Measurements from ENCODE around the gene G3BP2. TPM values are rescaled to one million over a fixed set of nuclear protein-coding genes. Genes with fewer than 3 reads are reported as not detected.
A peak's percentile ranks its signal among the peaks of the same experiment; 100 is the strongest.

The G3BP2 gene
- total and polyA plus RNA-seq, 2 donors (not counting 1 experiment from before 2014, with no cell fraction given): 33.0 to 154 TPM

GRCh38 chr4:75662626-75663025 lies 10.6 kb downstream of the G3BP2 start:
- Histone ChIP-seq H3K36me3 (replicated peaks in 1 of 2; ENCODE audit: control extremely low read depth in 1 of 2, control insufficient read depth in 1 of 2, extremely low read depth in 1 of 2, insufficient read depth in 2 of 2, low read length in 1 of 2) (peaks cover 0 to 50% of the 10 kb centered on the region in 2 experiments), H3K27ac (ENCODE audit: low read length in 2 of 2) (peak overlapping the region in 1 of 2 donors; percentile 1), H3K9me3 (ENCODE audit: control extremely low read depth in 1 of 3, control insufficient read depth in 2 of 3, insufficient read depth in 1 of 3, low read length in 2 of 3) (no peaks in the 10 kb centered on the region), H3K4me1 (ENCODE audit: control insufficient read depth in 2 of 2, insufficient read depth in 2 of 2, low read length in 2 of 2) (peaks cover 7 to 12% of the 10 kb centered on the region in 2 donors), H2AFZ (ENCODE audit: insufficient read depth, low read depth, low read length, poor library complexity, severe bottlenecking) (no peak overlapping the region), H4K20me1 (ENCODE audit: control insufficient read depth, insufficient read depth, low read length, poor library complexity, severe bottlenecking) (peaks cover 71% of the 10 kb centered on the region), H3K79me2 (ENCODE audit: control insufficient read depth, insufficient read depth, low read length) (peaks cover 83% of the 10 kb centered on the region), H3K4me2 (replicated peaks; ENCODE audit: low read depth, low read length, poor library complexity, severe bottlenecking) (no peak overlapping the region), H3K4me3 (ENCODE audit: control extremely low read depth in 1 of 5, extremely low read depth in 1 of 5, insufficient read depth in 1 of 5, low read depth in 2 of 5, low read length in 4 of 5) (no peak overlapping the region), H3K27me3 (replicated peaks in 1 of 4; ENCODE audit: control extremely low read depth in 1 of 4, control insufficient read depth in 3 of 4, insufficient read depth in 4 of 4, low read length in 3 of 4) (no peaks in the 10 kb centered on the region), H3K9ac (ENCODE audit: low read length) (no peak overlapping the region)
- ChIA-PET CTCF (no interaction called here), POLR2A (no interaction called here)
- intact Hi-C loops (cut with micrococcal nuclease): no loop called here
- 93% methylated on average over 2 of the region's 2 CpGs for WGBS (ENCODE audit: insufficient coverage)
- no peak overlapping the region for H3K27ac Mint-ChIP-seq
- no peaks in the 10 kb centered on the region for H3K27me3 Mint-ChIP-seq
- H3K4me3 Mint-ChIP-seq: no peak overlapping the region
- no peak for TF ChIP-seq CTCF (IDR thresholded peaks at IDR 0.05)
- no peak for TF ChIP-seq EZH2 (IDR thresholded peaks at IDR 0.05; ENCODE audit: borderline replicate concordance, insufficient read depth, low read depth, low read length, poor library complexity, severe bottlenecking)
- no peak for DNase-seq
- H3K9me3 Mint-ChIP-seq (ENCODE audit: insufficient read depth): no peaks in the 10 kb centered on the region
- H3K4me1 Mint-ChIP-seq: peaks cover 35% of the 10 kb centered on the region
- ATAC-seq (ENCODE audit: low read depth): no peak

- no peak overlapping the region for H3K27ac ChIP-seq (ENCODE audit: low read length in 2 of 2)
- H3K9me3 ChIP-seq (ENCODE audit: control extremely low read depth in 1 of 3, control insufficient read depth in 2 of 3, insufficient read depth in 1 of 3, low read length in 2 of 3): no peaks in the 10 kb centered on the region
- Mint-ChIP-seq H3K27ac (no peak overlapping the region), H3K4me3 (no peak overlapping the region), H3K4me1 (peaks cover 29% of the 10 kb centered on the region), H3K9me3 (ENCODE audit: insufficient read depth) (no peaks in the 10 kb centered on the region), H3K27me3 (no peaks in the 10 kb centered on the region)
- ATAC-seq (ENCODE audit: low read depth) (no peak), DNase-seq (no peak)
- H3K4me1 ChIP-seq (ENCODE audit: control insufficient read depth in 2 of 2, insufficient read depth in 2 of 2, low read length in 2 of 2): peaks cover 3 to 5% of the 10 kb centered on the region in 2 donors
- no peak for TF ChIP-seq CTCF (IDR thresholded peaks at IDR 0.05)
- TF ChIP-seq EZH2 (IDR thresholded peaks at IDR 0.05; ENCODE audit: borderline replicate concordance, insufficient read depth, low read depth, low read length, poor library complexity, severe bottlenecking): no peak
- no peak overlapping the region for H3K9ac ChIP-seq (ENCODE audit: low read length)
- intact Hi-C loops (cut with micrococcal nuclease): no loop called here
- peaks cover 6 to 59% of the 10 kb centered on the region in 2 experiments for H3K36me3 ChIP-seq (replicated peaks in 1 of 2; ENCODE audit: control extremely low read depth in 1 of 2, control insufficient read depth in 1 of 2, extremely low read depth in 1 of 2, insufficient read depth in 2 of 2, low read length in 1 of 2)
- CTCF ChIA-PET: interaction anchor here (2.8 kb wide), 1 partner anchor 64 kb away, joined by 11 read pairs; the partner anchor contains the start of gene USO1
- H3K79me2 ChIP-seq (ENCODE audit: control insufficient read depth, insufficient read depth, low read length): peaks cover 66% of the 10 kb centered on the region
- H3K27me3 ChIP-seq (replicated peaks in 1 of 4; ENCODE audit: control extremely low read depth in 1 of 4, control insufficient read depth in 3 of 4, insufficient read depth in 4 of 4, low read length in 3 of 4): no peaks in the 10 kb centered on the region
- POLR2A ChIA-PET: no interaction called here
- peaks cover 52% of the 10 kb centered on the region for H4K20me1 ChIP-seq (ENCODE audit: control insufficient read depth, insufficient read depth, low read length, poor library complexity, severe bottlenecking)
- no peak overlapping the region for H2AFZ ChIP-seq (ENCODE audit: insufficient read depth, low read depth, low read length, poor library complexity, severe bottlenecking)
- no peak overlapping the region for H3K4me2 ChIP-seq (replicated peaks; ENCODE audit: low read depth, low read length, poor library complexity, severe bottlenecking)
- H3K4me3 ChIP-seq (ENCODE audit: control extremely low read depth in 1 of 5, extremely low read depth in 1 of 5, insufficient read depth in 1 of 5, low read depth in 2 of 5, low read length in 4 of 5): no peak overlapping the region
- no CpG with 5 or more reads among the region's 2 CpGs for WGBS (ENCODE audit: insufficient coverage)
These were observed 12.7 kb downstream of the G3BP2 start for GRCh38 chr4:75660491-75660890.

Data from B cell (primary cell).